Measurements from ENCODE around the gene COPG2. TPM values are rescaled to one million over a fixed set of nuclear protein-coding genes. Genes with fewer than 3 reads are reported as not detected.

Gene COPG2
- total and polyA plus RNA-seq, 2 of the 8 experiments (the other 6 are each of a cell fraction or from before 2014, with no cell fraction given) = 50.3 to 53.1 TPM

DNA sequence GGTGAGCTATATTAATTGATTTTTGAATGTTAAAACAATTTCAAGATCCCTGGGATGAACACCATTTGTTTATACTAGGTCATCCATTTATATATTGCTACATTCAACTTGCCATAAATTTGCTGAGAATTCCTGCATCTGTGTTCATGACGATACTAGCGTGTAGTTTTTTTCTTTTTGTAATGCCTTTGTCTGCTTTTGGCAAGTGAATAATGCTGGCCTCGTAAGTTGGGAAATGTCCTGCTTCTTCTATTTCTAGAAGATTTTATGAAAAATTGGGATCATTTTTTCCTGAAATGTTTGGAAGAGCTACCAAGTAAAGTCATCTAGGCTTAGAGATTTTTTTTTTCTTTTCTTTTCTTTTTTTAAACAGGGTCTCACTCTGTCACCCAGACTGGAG lies 189.6 kb downstream of the COPG2 start (continued):
- TF ChIP-seq, protein P1, sequence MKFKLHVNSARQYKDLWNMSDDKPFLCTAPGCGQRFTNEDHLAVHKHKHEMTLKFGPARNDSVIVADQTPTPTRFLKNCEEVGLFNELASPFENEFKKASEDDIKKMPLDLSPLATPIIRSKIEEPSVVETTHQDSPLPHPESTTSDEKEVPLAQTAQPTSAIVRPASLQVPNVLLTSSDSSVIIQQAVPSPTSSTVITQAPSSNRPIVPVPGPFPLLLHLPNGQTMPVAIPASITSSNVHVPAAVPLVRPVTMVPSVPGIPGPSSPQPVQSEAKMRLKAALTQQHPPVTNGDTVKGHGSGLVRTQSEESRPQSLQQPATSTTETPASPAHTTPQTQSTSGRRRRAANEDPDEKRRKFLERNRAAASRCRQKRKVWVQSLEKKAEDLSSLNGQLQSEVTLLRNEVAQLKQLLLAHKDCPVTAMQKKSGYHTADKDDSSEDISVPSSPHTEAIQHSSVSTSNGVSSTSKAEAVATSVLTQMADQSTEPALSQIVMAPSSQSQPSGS (IDR thresholded peaks at IDR 0.05; ENCODE audit: low read length) = no peak
- TF ChIP-seq TEAD4 (IDR thresholded peaks at IDR 0.05; ENCODE audit: low read depth, low read length) (no peak), CEBPB (IDR thresholded peaks at IDR 0.05; ENCODE audit: low read depth, low read length) (no peak)

All from H1 (cell line).